ENCODE measurements around the gene UBXN6. TPM values are rescaled to one million over a fixed set of nuclear protein-coding genes. Genes with fewer than 3 reads are reported as not detected.
A peak's percentile ranks its signal among the peaks of the same experiment; 100 is the strongest.

The UBXN6 gene
- total RNA-seq, 1 donor from 2014 or later: 45.7 TPM

DNA sequence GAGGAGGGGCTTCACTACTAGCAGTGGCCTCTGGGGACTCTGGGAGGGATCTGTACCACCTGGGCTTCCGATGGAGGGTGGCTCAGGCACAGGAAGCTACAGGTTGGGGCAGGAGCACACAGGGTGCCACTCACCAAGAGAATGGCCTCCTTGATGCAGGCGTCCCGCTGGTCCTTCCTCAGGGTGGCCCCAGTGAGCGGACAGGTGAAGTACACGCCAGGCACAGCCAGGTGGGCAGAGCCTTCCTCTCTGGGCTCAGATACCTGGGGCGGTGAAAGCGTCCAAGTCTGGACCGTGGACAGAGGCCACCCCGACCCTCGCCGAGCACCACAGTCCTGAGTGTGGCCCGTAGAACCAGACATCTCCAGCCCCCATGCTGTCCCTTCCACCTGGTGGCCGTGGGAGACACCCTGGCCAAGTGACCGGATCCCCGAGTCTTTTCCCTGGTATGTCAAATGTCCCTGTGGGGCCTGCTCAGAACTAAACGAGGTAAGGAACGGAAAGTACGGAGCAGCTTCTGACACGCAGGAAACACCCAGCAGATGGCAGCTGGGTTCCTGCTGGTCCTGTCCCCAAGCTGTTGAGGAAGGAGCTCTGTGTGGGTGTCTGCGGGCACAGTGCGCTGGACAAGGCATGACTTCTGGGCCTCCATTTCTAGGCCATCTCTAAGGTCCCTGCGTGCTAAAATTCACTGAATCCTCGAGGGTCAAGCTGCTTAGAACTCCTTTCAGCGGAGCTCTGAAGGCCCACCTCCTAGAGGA is 5.2 kb downstream of the UBXN6 start:
- Mint-ChIP-seq H3K4me3 (ENCODE audit: unreplicated experiment) (no peak overlapping the region), H3K4me1 (ENCODE audit: unreplicated experiment) (peaks cover 12% of the 10 kb centered on the region), H3K27me3 (ENCODE audit: unreplicated experiment) (peaks cover 12% of the 10 kb centered on the region), H3K36me3 (ENCODE audit: low read depth, unreplicated experiment) (peaks cover 4% of the 10 kb centered on the region), H3K27ac (ENCODE audit: unreplicated experiment) (no peak overlapping the region), H3K9me3 (ENCODE audit: unreplicated experiment) (no peaks in the 10 kb centered on the region)
- no peak for TF ChIP-seq CTCF (IDR thresholded peaks at IDR 0.05; ENCODE audit: unreplicated experiment)
- no peak for DNase-seq (ENCODE audit: low spot score)

GRCh38 chr19:4449639-4450028 is 8.0 kb downstream of the UBXN6 start:
- peaks cover 4% of the 10 kb centered on the region for H3K27me3 Mint-ChIP-seq (ENCODE audit: unreplicated experiment)
- H3K9me3 Mint-ChIP-seq (ENCODE audit: unreplicated experiment): no peaks in the 10 kb centered on the region
- no peak for TF ChIP-seq CTCF (IDR thresholded peaks at IDR 0.05; ENCODE audit: unreplicated experiment)
- no peaks in the 10 kb centered on the region for H3K4me1 Mint-ChIP-seq (ENCODE audit: unreplicated experiment)
- H3K4me3 Mint-ChIP-seq (ENCODE audit: unreplicated experiment): peak overlapping the region; percentile 67
- peaks cover 4% of the 10 kb centered on the region for H3K36me3 Mint-ChIP-seq (ENCODE audit: low read depth, unreplicated experiment)
- DNase-seq (ENCODE audit: low spot score): no peak
- H3K27ac Mint-ChIP-seq (ENCODE audit: unreplicated experiment): no peak overlapping the region

GRCh38 chr19:4449022-4449638 is 8.5 kb downstream of the UBXN6 start:
- no peak for TF ChIP-seq CTCF (IDR thresholded peaks at IDR 0.05; ENCODE audit: unreplicated experiment)
- Mint-ChIP-seq H3K4me3 (ENCODE audit: unreplicated experiment) (peak overlapping the region; percentile 67), H3K4me1 (ENCODE audit: unreplicated experiment) (no peaks in the 10 kb centered on the region), H3K27ac (ENCODE audit: unreplicated experiment) (no peak overlapping the region), H3K27me3 (ENCODE audit: unreplicated experiment) (peaks cover 4% of the 10 kb centered on the region), H3K9me3 (ENCODE audit: unreplicated experiment) (no peaks in the 10 kb centered on the region), H3K36me3 (ENCODE audit: low read depth, unreplicated experiment) (peaks cover 7% of the 10 kb centered on the region)
- DNase-seq (ENCODE audit: low spot score): no peak

DNA sequence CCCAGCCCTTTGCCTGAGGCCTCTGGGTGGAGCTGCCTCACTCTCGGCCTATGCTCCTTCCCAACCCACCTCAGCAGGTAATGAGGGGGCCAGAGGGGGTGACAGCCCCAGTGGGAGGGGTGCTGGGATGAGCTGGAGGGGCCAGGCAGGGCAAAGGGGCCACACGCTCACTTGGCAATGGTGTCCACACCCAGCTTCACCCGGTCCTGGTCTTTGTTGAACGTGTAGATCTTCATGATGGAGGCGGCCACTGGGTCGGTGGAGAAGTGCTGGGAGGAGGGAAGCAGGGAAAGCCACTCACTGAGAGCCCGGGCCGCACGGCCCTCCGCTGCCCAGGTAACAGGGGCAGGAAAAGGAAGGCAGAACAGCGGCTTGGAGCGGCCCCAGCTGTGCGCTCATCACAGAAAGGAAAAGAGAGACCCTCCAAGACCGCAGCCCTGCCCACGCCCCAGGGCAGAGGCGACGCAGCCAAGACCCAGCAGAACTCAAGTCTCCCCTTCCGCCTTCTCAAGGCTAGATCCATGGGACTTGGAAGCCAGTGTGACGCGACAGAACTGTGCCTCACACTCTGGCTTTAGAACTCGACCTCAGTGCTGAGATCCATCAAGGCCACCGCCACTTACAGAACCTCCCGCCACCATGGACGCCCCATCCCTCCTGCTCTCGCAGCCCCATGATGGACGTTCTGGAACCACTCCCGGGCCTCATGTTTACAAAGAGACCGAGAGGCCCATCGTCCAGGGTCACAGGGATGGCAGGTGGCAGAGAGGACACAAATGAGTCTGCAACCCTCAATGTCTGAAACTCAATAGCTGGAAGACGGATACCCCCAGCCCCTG is 9.2 kb downstream of the UBXN6 start:
- Mint-ChIP-seq H3K27ac (ENCODE audit: unreplicated experiment) (no peak overlapping the region), H3K9me3 (ENCODE audit: unreplicated experiment) (no peaks in the 10 kb centered on the region), H3K36me3 (ENCODE audit: low read depth, unreplicated experiment) (peaks cover 7% of the 10 kb centered on the region), H3K27me3 (ENCODE audit: unreplicated experiment) (peaks cover 4% of the 10 kb centered on the region), H3K4me1 (ENCODE audit: unreplicated experiment) (no peaks in the 10 kb centered on the region), H3K4me3 (ENCODE audit: unreplicated experiment) (no peak overlapping the region)
- no peak for DNase-seq (ENCODE audit: low spot score)
- TF ChIP-seq CTCF (IDR thresholded peaks at IDR 0.05; ENCODE audit: unreplicated experiment): no peak

Measured in endothelial cell (in vitro differentiated cells).